Right lung (tissue), 5 donors: ENCODE data around the gene SECTM1. TPM values are rescaled to one million over a fixed set of nuclear protein-coding genes. Genes with fewer than 3 reads are reported as not detected.
"Not testable (repeated sequence)": the region's sequence is repeated elsewhere in the genome, so short reads cannot be mapped to it uniquely, and the experiment has no call there.

ENCODE experiments used
- DNase-seq, 2 donors: peaks; one replicate each; pipeline ENCODE4 v3.0.0-alpha.2; 2013
- polyA plus RNA-seq, 5 donors: library from polyadenylated mRNA; unstranded; fragments of 120-200 nt; gene quantifications; one replicate each; pipeline versions ENCODE4 v1.2.1 to v1.2.3, GENCODE V29; 2013; ENCODE audit warnings: inconsistent platforms in 1 of 5, low replicate concordance in 1 of 5; ENCODE audit not compliant: insufficient read length in 5 of 5, insufficient read depth in 1 of 5

SECTM1 gene
- polyA plus RNA-seq, 5 donors, result 1.4 to 3.7 (median 1.9) TPM

DNA sequence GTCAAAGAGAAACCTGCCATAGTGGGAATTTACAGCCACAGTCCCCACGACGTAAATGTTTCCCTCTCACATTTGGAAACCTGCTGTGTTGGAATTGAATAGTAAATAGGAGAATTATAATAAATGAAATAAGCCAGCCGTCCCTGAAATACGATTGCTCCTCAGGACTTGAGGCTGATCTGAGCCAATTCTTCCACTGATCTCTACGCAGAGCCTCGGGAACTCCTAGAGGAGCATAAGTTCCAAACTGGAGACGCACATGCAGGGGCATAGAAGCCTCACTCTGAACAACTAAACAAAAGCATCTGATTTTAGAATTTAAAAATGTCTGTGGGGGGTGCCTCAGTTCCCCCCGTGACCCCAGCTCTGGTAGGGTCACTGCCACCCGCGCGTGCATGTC is 15.3 kb upstream of the SECTM1 start:
- no peak for DNase-seq

DNA sequence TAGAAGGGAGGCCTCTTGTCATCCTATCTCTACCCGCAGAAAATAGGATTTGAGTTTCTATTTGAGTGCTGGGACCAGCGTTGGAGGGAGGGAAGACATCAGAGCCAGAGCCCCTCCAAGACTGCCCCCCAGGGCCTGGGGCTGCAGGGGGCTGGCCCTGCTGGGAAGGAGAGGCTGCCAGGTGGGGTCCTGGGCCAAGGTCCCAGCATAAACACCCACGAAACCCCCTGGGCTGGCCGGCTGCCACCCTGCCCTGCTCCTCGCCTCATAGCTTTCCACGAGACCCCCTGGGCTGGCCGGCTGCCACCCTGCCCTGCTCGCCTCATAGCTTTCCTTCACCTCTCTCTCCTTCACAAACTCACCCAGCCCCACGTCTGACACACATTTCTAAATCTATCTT is 14.9 kb upstream of the SECTM1 start:
- DNase-seq, result no peak

- DNase-seq, result not testable (repeated sequence)
Measured at GRCh38 chr17:82347994-82348393, 14.4 kb upstream of the SECTM1 start.

- no peak for DNase-seq
Measured at GRCh38 chr17:82346342-82347300, 13.1 kb upstream of the SECTM1 start.

GRCh38 chr17:82345151-82345976 is 11.8 kb upstream of the SECTM1 start:
- no peak for DNase-seq

DNA sequence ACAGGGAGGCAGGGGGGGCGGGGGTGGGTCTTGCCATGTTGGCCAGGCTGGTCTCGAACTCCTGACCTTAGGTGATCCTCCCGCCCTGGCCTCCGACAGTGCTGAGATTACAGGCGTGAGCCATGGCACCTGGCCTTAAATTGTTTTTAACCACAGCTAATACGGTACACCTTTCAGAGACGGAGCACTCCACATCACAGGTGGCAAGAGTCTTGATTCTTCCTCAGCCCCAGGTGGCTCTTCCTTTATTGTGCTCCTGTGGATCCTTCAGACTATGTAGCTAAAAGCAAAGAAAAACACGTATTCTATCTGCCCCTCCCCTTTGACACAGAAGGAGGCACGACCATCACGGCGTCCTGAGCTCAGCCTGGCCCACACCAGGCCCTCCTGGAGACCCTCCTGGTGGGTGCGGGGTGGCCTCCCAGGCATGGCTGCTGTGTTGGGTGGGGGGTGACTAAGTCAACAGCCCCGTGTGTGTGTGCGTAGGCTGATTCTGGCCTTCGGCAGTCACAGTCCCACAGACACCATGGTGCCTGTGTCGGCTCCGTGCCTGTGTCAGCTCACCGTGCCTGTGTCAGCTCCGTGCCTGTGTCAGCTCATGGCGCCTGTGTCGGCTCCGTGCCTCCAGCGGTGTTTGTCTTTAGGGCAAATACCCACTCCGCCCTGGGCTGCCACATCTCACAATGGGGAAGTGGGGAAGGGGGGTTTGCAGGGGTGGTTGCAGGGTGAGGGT is 10.8 kb upstream of the SECTM1 start:
- no peak for DNase-seq

DNA sequence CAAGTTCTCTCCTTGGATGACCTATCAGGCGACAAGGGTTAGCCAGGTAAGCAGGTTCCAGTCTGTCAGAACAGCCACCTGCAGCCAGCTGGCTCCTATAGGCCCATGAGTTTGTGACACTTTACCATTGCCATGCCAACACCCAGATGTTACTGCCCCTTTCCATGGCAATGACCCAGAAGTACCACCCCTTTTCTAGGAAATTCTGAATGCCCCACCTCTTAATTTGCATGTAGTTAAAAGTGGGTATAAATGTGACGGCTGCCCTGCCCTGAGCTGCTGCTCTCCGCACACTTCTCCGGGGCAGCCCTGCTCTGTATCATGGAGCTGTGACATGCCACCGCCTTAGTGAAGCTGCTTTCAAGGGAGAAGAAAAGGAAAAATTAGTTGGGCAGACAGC is 10.0 kb upstream of the SECTM1 start:
- no peak for DNase-seq

GRCh38 chr17:82342361-82343079 is 9.0 kb upstream of the SECTM1 start:
- DNase-seq, result no peak

DNA sequence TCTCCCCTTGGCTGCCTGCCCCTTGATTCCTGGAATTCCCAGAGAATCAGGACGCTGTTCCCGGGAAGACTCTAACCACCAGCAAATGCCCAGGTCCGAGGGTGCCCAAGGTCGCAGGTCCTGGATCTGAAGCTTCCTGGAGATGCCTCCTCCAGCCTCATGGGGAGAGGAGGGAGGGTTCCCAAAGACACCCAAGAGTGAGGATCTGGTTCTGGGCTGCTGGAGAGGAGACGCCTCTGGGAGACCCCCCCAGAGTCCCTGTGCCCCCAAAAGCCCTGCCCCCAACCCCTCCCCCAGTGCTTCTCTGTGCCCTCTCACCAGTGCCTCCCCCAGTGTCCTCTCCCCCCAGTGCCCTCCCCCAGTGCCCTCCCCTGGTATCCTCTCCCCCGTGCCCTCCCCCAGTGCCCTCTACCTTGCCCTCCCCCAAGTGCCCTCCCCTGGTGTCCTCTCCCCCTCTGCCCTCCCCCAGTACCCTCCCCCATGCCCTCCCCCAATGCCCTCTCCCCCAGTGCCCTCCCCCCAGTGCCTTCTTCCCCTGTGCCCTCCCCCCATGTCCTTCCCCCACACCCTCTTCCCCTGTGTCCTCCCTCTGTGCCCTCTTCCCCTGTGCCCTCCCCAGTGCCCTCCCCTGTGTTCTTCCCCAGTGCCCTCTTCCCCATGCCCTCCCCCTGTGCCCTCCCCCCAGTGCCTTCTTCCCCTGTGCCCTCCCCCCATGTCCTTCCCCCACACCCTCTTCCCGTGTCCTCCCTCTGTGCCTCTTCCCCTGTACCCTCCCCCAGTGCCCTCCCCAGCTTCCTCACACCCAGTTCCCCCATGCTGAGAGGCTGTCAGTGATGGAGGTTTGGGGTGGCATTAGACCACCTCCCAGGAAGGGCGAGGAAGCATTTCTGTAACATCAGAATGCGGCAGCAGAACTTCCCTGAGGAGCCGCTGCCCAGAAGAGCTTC is 6.3 kb upstream of the SECTM1 start:
- no peak for DNase-seq

GRCh38 chr17:82338858-82339633 is 5.5 kb upstream of the SECTM1 start:
- no peak for DNase-seq

- no peak for DNase-seq
Measured at GRCh38 chr17:82334622-82335394, 1.2 kb upstream of the SECTM1 start.

DNA sequence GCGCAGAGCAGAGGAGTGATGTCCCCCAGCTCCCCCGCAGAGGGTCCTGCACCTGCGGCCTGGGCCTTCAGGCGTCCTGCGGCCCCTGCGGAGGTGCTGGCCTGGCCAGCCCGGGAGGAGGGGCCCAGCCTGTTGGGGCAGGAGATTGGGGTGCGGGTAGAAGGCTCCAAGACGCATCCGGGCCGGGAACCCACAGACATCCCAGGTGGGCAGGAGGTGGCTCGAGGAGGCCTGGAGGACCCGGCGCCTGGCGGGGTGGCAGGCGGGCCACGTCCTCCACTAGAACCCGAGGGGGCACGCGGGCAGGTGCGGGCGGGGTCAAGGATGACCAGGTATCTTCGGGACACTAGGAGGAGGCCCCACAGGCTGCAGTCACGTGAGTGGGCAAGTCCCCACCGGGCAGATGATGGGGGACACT is 647 bp upstream of the SECTM1 start:
- no peak for DNase-seq

- DNase-seq, result no peak
Measured at GRCh38 chr17:82332669-82333278, 792 bp downstream of the SECTM1 start.

GRCh38 chr17:82331345-82331939 is 2.1 kb downstream of the SECTM1 start:
- DNase-seq, result no peak

DNA sequence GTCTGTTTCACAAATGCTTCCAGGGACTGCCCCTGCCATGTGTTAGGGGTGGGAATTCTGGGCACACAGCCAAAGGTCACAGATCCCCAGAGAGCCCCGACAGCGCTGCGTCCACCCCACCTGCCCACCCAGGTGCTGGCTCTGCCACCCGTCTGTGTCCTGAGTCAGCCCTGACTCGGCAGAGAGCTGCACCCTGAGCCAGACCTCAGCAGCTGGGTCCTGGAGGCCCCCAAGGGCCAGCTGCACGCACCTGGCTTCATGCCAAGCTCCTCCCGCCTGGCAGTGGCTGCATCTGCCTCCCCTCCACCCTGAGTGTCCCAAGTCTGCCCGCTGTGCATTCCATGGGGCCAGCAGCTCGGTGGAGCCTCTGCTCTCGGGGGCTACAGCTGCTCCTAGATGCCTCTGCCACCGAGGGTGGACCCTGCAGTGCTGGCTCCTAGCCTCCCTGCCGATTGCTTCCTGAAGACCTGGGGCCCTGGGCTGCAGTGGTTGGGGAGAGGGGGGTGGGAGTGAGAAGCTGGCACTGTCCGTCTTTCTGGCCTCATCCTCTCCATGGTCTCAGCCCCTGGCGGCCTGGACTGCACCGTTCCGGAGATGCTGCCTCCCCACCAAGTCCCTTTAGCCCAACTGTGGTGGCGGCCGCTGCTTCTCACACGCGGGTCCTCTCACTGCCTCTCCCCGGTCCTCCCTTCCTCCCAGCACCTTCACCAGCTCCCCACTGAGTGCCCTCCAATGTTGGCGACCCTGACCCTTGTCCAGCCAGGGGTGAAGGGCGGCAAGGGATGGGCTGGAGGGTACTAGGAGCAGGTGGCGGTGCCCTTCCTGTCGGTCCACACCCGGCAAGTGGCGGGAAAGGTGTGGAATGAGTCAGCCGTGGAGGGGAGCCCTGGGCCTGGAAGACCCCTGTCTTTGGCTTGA is 3.0 kb downstream of the SECTM1 start:
- peak; percentile 67 to 75 for DNase-seq

DNA sequence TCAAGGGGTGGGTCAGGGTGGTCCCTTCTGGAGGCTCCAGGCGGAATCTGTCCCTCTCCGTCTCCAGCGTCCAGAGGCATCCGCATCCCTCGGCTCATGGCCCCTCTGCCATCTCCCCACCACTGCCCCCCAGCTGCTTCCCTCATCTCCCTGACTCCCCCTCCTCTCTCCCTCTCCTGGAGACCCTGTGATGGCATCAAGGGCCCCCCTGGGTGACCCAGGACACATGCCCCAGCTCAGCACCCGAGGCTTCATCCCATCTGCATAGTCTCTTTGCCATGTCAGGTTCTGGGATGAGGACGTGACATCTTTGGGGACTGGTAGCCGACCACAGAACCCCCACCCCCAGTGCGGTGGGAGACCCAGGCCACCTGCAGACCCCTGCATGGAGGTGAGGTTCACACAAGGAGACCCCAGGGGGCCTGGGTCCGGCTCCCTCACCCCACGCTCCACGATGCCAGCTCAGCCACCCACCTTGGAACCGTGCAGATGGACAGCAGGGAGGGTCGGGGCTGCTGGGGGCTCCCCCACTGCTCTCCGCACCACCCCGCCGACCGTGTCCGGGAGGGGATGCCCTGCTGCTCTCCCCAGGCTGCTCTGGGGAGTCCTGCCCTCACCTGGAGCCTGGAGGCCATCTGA is 3.8 kb downstream of the SECTM1 start:
- no peak for DNase-seq
